GM23338 (cell line): ENCODE data around the gene CYP4B1. TPM values are rescaled to one million over a fixed set of nuclear protein-coding genes. Genes with fewer than 3 reads are reported as not detected.

Experiments used
- ATAC-seq: fragments of 200-7000 bp; cut with Tn5 transposase; 3 replicates; pipeline ENCODE4 v1.9.1; 2020
- DNase-seq: peaks from one replicate; pipeline ENCODE4 v3.0.0-alpha.2; 2015; ENCODE audit warnings: low spot score
- H2AFZ ChIP-seq: fragments of 200-600 bp; sonication (generic); 2 replicates; pipeline ENCODE4 v1.8.0; 2016; ENCODE audit warnings: antibody characterized with exemption, mild to moderate bottlenecking, moderate library complexity
- H3F3A ChIP-seq: fragments of 200-600 bp; sonication (generic); replicated peaks from 2 replicates; pipeline ENCODE4 v1.8.0; 2017; ENCODE audit warnings: antibody characterized with exemption, mixed run types, low read depth
- H3K27ac ChIP-seq: fragments of 200-600 bp; sonication (generic); 2 replicates; pipeline ENCODE4 v1.6.1; 2016; ENCODE audit warnings: low read depth
- H3K27me3 ChIP-seq: fragments of 200-600 bp; sonication (generic); 2 replicates; pipeline ENCODE4 v1.8.0; 2016; ENCODE audit warnings: mild to moderate bottlenecking, mixed run types, moderate library complexity; ENCODE audit not compliant: insufficient read depth
- H3K36me3 ChIP-seq: fragments of 200-600 bp; sonication (generic); 2 replicates; pipeline ENCODE4 v1.8.0; 2016; ENCODE audit warnings: mild to moderate bottlenecking; ENCODE audit not compliant: insufficient read depth
- H3K4me1 ChIP-seq: fragments of 200-600 bp; sonication (generic); 2 replicates; pipeline ENCODE4 v1.8.0; 2016; ENCODE audit warnings: mild to moderate bottlenecking, moderate library complexity; ENCODE audit not compliant: insufficient read depth
- H3K4me2 ChIP-seq: fragments of 200-600 bp; sonication (generic); 2 replicates; pipeline ENCODE4 v1.7.1; 2017; ENCODE audit warnings: mixed run types
- H3K4me3 ChIP-seq: fragments of 200-600 bp; sonication (generic); 2 replicates; pipeline ENCODE4 v1.6.1; 2016; ENCODE audit warnings: mixed run types
- H3K79me2 ChIP-seq: fragments of 200-600 bp; sonication (generic); replicated peaks from 2 replicates; pipeline ENCODE4 v1.8.0; 2017; ENCODE audit warnings: mild to moderate bottlenecking; ENCODE audit not compliant: insufficient read depth
- H3K9me2 ChIP-seq: fragments of 200-600 bp; sonication (generic); 2 replicates; pipeline ENCODE4 v1.8.0; 2017; ENCODE audit not compliant: insufficient read depth
- H4K20me1 ChIP-seq: fragments of 200-600 bp; sonication (generic); replicated peaks from 2 replicates; pipeline ENCODE4 v1.8.0; 2017; ENCODE audit warnings: mild to moderate bottlenecking; ENCODE audit not compliant: insufficient read depth
- H3K27ac Mint-ChIP-seq: 2 replicates; pipeline ENCODE4 v1.8.0; 2020; ENCODE audit warnings: inconsistent platforms, mild to moderate bottlenecking, moderate library complexity, mixed read lengths
- H3K27me3 Mint-ChIP-seq: 3 replicates; pipeline ENCODE4 v1.8.0; 2022; ENCODE audit warnings: low read depth, mild to moderate bottlenecking, moderate library complexity, mixed read lengths, inconsistent platforms; ENCODE audit not compliant: insufficient read depth, poor library complexity
- H3K36me3 Mint-ChIP-seq: 3 replicates; pipeline ENCODE4 v1.8.0; 2021; ENCODE audit warnings: low read depth, mild to moderate bottlenecking, inconsistent platforms, moderate library complexity, mixed read lengths
- H3K4me1 Mint-ChIP-seq: 3 replicates; pipeline ENCODE4 v1.8.0; 2020; ENCODE audit warnings: mild to moderate bottlenecking, inconsistent platforms, mixed read lengths
- H3K4me3 Mint-ChIP-seq: 3 replicates; pipeline ENCODE4 v1.8.0; 2021; ENCODE audit warnings: moderate library complexity, mild to moderate bottlenecking, inconsistent platforms, mixed read lengths
- H3K9me3 Mint-ChIP-seq: 3 replicates; pipeline ENCODE4 v1.8.0; 2020; ENCODE audit warnings: moderate library complexity, mild to moderate bottlenecking, inconsistent platforms, mixed read lengths
- CREB1 ChIP-seq: fragments of 250-450 bp; sonication (Bioruptor Pico); IDR thresholded peaks from 2 replicates; pipeline ENCODE4 v1.5.0; 2020; ENCODE audit warnings: low read depth, mild to moderate bottlenecking, moderate library complexity
- CTCF ChIP-seq, 2 experiments: fragments of 200-600 bp in 1 of 2; sonication (generic) in 1 of 2; conservative IDR thresholded peaks; 2 replicates each; pipeline versions ENCODE4 v1.5.1 to v1.6.1; 2016 to 2017; ENCODE audit warnings: antibody characterized with exemption in 2 of 2, low read depth in 2 of 2, mild to moderate bottlenecking in 2 of 2, moderate library complexity in 1 of 2
- ETS1 ChIP-seq: IDR thresholded peaks from 2 replicates; pipeline ENCODE4 v1.6.1; 2016; ENCODE audit warnings: antibody characterized with exemption
- EZH2phosphoT487 ChIP-seq: fragments of 200-600 bp; sonication (generic); IDR thresholded peaks from one replicate; pipeline ENCODE4 v1.8.1; 2018; ENCODE audit warnings: antibody characterized with exemption; ENCODE audit not compliant: unreplicated experiment
- POLR2AphosphoS5 ChIP-seq: IDR thresholded peaks from 2 replicates; pipeline ENCODE4 v1.6.1; 2016; ENCODE audit warnings: antibody characterized with exemption, low read depth
- STAT1 ChIP-seq: IDR thresholded peaks from one replicate; pipeline ENCODE4 v1.6.1; 2016; ENCODE audit warnings: antibody characterized with exemption; ENCODE audit not compliant: unreplicated experiment
- long read RNA-seq: library from polyadenylated mRNA; unstranded; transcript quantifications from one replicate; pipeline ENCODE4 v2.0.0, GENCODE V29; 2020; ENCODE audit not compliant: unreplicated experiment
- polyA plus RNA-seq: library from polyadenylated mRNA; unstranded; fragments of >200 nt; fragmentation: Nextera tagmentation; extraction: Ambion mirVana; gene quantifications from 2 replicates; pipeline ENCODE4 v1.2.1, GENCODE V29; 2016
- total RNA-seq: library from RNA; depleted of rRNA; stranded (reverse); fragments of >200 nt; shearing (Covaris generic); gene quantifications from 2 replicates; pipeline ENCODE4 v1.2.3, GENCODE V29; 2014; rRNA removed

Gene CYP4B1
- total RNA-seq (0.16 TPM in 1 of 2 replicates, not detected in the other), polyA plus RNA-seq (not detected in 2 replicates)
- long read RNA-seq = 0 reads

GRCh38 chr1:46798810-46799209 lies at the start of gene CYP4B1:
CYP4B1 (plus strand) TSS chr1:46799046; CDS start chr1:46799082, 36 bp downstream.
- H3K4me1 Mint-ChIP-seq = no peaks in the 10 kb centered on the region
- H2AFZ ChIP-seq = no peak within 1 kb of the TSS
- no peaks in the 10 kb centered on the region for H3K36me3 Mint-ChIP-seq
- H3F3A ChIP-seq = no peaks in the 10 kb centered on the region
- no peaks in the 10 kb centered on the region; the same call in 1 of the 2 replicates for H3K36me3 ChIP-seq
- no peaks in the 10 kb centered on the region for H3K27me3 ChIP-seq
- H3K4me1 ChIP-seq = no peaks in the 10 kb centered on the region
- no peak within 1 kb of the TSS for H3K4me2 ChIP-seq
- no peak within 1 kb of the TSS for H3K27ac Mint-ChIP-seq
- no peaks in the 10 kb centered on the region for H4K20me1 ChIP-seq
- DNase-seq (no peak), ATAC-seq (no peak)
- no peaks in the 10 kb centered on the region for H3K27me3 Mint-ChIP-seq
- H3K9me2 ChIP-seq = no peaks in the 10 kb centered on the region; the same call in 1 of the 2 replicates
- H3K4me3 ChIP-seq = no peak within 1 kb of the TSS
- H3K79me2 ChIP-seq = no peaks in the 10 kb centered on the region
- H3K27ac ChIP-seq = no peak within 1 kb of the TSS
- peaks cover 2% of the 10 kb centered on the region; the same call in 1 of the 3 replicates for H3K9me3 Mint-ChIP-seq
- H3K4me3 Mint-ChIP-seq = no peak within 1 kb of the TSS
- no peak for TF ChIP-seq ETS1

- H3K4me1 Mint-ChIP-seq = no peaks in the 10 kb centered on the region; the same call in 2 of the 3 replicates
- H3K27me3 ChIP-seq = no peaks in the 10 kb centered on the region
- no peaks in the 10 kb centered on the region for H3K36me3 ChIP-seq
- TF ChIP-seq CREB1 = no peak
- TF ChIP-seq ETS1 = no peak
- no peak for TF ChIP-seq CTCF (conservative IDR thresholded peaks at IDR 0.05; ENCODE audit: low read depth in 2 of 2)
- no peaks in the 10 kb centered on the region for H3K79me2 ChIP-seq
- no peak overlapping the region for H3K4me2 ChIP-seq
- peaks cover 5% of the 10 kb centered on the region for H3K27me3 Mint-ChIP-seq
- H2AFZ ChIP-seq = no peak overlapping the region
- H3K9me3 Mint-ChIP-seq = peaks cover 3% of the 10 kb centered on the region; the same call in 1 of the 3 replicates
- H4K20me1 ChIP-seq = no peaks in the 10 kb centered on the region
- no peaks in the 10 kb centered on the region for H3K4me1 ChIP-seq
- no peaks in the 10 kb centered on the region for H3F3A ChIP-seq
- no peak overlapping the region for H3K4me3 ChIP-seq
- no peak overlapping the region for H3K27ac Mint-ChIP-seq
- no peak overlapping the region for H3K27ac ChIP-seq
- DNase-seq (no peak), ATAC-seq (no peak)
- H3K9me2 ChIP-seq = no peaks in the 10 kb centered on the region
- H3K4me3 Mint-ChIP-seq = no peak overlapping the region
- no peaks in the 10 kb centered on the region for H3K36me3 Mint-ChIP-seq
Measured at GRCh38 chr1:46749404-46749803, 49.4 kb upstream of the CYP4B1 start.

- Histone ChIP-seq H3K27ac (no peak overlapping the region), H3K4me1 (no peaks in the 10 kb centered on the region), H3K27me3 (no peaks in the 10 kb centered on the region), H3K36me3 (no peaks in the 10 kb centered on the region), H4K20me1 (no peaks in the 10 kb centered on the region), H3F3A (no peaks in the 10 kb centered on the region), H3K9me2 (no peaks in the 10 kb centered on the region), H3K4me3 (no peak overlapping the region), H3K79me2 (no peaks in the 10 kb centered on the region), H3K4me2 (no peak overlapping the region), H2AFZ (no peak overlapping the region; the same call in 1 of the 2 replicates)
- H3K36me3 Mint-ChIP-seq = no peaks in the 10 kb centered on the region
- H3K4me1 Mint-ChIP-seq = no peaks in the 10 kb centered on the region; the same call in 1 of the 3 replicates
- peaks cover 5% of the 10 kb centered on the region for H3K27me3 Mint-ChIP-seq
- H3K9me3 Mint-ChIP-seq = peaks cover 3% of the 10 kb centered on the region; the same call in 1 of the 3 replicates
- no peak overlapping the region for H3K27ac Mint-ChIP-seq
- ATAC-seq (no peak), DNase-seq (no peak)
- no peak overlapping the region for H3K4me3 Mint-ChIP-seq
- TF ChIP-seq STAT1 (no peak), EZH2phosphoT487 (no peak), POLR2AphosphoS5 (no peak)
Measured at GRCh38 chr1:46749921-46750404, 48.9 kb upstream of the CYP4B1 start.
